Fibroblast of upper back skin (primary cell): Measurements from ENCODE around the gene ANKRD61.
"Not testable (repeated sequence)": the region's sequence is repeated elsewhere in the genome, so short reads cannot be mapped to it uniquely, and the experiment has no call there.

Experiments
- DNase-seq: peaks from one replicate; pipeline ENCODE4 v3.0.0-alpha.2; 2013

ANKRD61 gene

GRCh38 chr7:6032167-6032566, 991 bp downstream of the ANKRD61 start:
- DNase-seq = no peak

- no peak for DNase-seq
These were observed 1.5 kb downstream of the ANKRD61 start for GRCh38 chr7:6032641-6033040.

GRCh38 chr7:6035165-6035564, 4.0 kb downstream of the ANKRD61 start:
- no peak for DNase-seq

- no peak for DNase-seq
These were observed 4.5 kb downstream of the ANKRD61 start for GRCh38 chr7:6035686-6036085.

- DNase-seq = no peak
These were observed 18.6 kb downstream of the ANKRD61 start for GRCh38 chr7:6049780-6050179.

- not testable (repeated sequence) for DNase-seq
These were observed 20.0 kb downstream of the ANKRD61 start for GRCh38 chr7:6051185-6051584.

GRCh38 chr7:6056616-6057015, 25.4 kb downstream of the ANKRD61 start:
- DNase-seq = no peak

GRCh38 chr7:6057316-6058129, 26.3 kb downstream of the ANKRD61 start:
- peak; percentile 4 for DNase-seq

- not testable (repeated sequence) for DNase-seq
These were observed 28.8 kb downstream of the ANKRD61 start for GRCh38 chr7:6059941-6060340.

GRCh38 chr7:6071406-6071805, 40.2 kb downstream of the ANKRD61 start:
- DNase-seq = no peak

- no peak for DNase-seq
These were observed 43.6 kb downstream of the ANKRD61 start for GRCh38 chr7:6074612-6075380.

- DNase-seq = no peak
These were observed 47.4 kb downstream of the ANKRD61 start for GRCh38 chr7:6078548-6078947.

- DNase-seq = not testable (repeated sequence)
These were observed 51.9 kb downstream of the ANKRD61 start for GRCh38 chr7:6083047-6083446.
